Regular cardiac myocyte (primary cell): ENCODE measurements around the gene TRPV4. TPM values are rescaled to one million over a fixed set of nuclear protein-coding genes. Genes with fewer than 3 reads are reported as not detected.

Experiments used
- total RNA-seq: library from RNA; depleted of rRNA; stranded (reverse); fragments of >200 nt; gene quantifications from 2 replicates; pipeline ENCODE4 v1.2.3, GENCODE V29; 2014

The TRPV4 gene
- 1.2 and 1.7 TPM in 2 replicates for total RNA-seq

GRCh38 chr12:109833307-109834189, at the start of gene TRPV4:
TSS of gene TRPV4 (minus strand) at chr12:109833398. CDS start at chr12:109814796, 18,602 bp downstream.

GRCh38 chr12:109880043-109880931, 47.1 kb upstream of the TRPV4 start, which contains the start of gene GLTP:
TSS of gene GLTP (minus strand) at chr12:109880541. CDS start at chr12:109880374, 167 bp downstream.

Other genes with a start within 250 kb of the TRPV4 start
- under 0.01 and 0.38 TPM in 2 replicates for gene FAM222A, start 119.6 kb downstream of the TRPV4 start, total RNA-seq
- gene GLTP, start 47.1 kb upstream of the TRPV4 start, total RNA-seq, result 78.9 and 80.7 TPM in 2 replicates
- gene TCHP, start 66.9 kb upstream of the TRPV4 start, total RNA-seq, result 8.2 and 11.3 TPM in 2 replicates
- gene GIT2, start 163.0 kb upstream of the TRPV4 start, total RNA-seq, result 35.5 and 47.9 TPM in 2 replicates
- 103 and 142 TPM in 2 replicates for gene ANKRD13A, start 166.0 kb upstream of the TRPV4 start, total RNA-seq
- 7.7 and 26.2 TPM in 2 replicates for gene C12orf76, start 215.1 kb upstream of the TRPV4 start, total RNA-seq